Peyer's patch (tissue), 4 donors: Measurements from ENCODE around the gene PGAP3.

ENCODE experiments used
- POLR2A ChIP-seq, 2 donors: fragments of 450-650 bp; IDR thresholded peaks; one replicate each; pipeline ENCODE4 v1.5.1; 2017; ENCODE audit warnings: antibody characterized with exemption in 2 of 2, mild to moderate bottlenecking in 2 of 2, moderate library complexity in 2 of 2
- TF ChIP-seq, protein P1 (sequence below), 6 experiments: fragments of 450-650 bp in 4 of 6; fragments of 200-600 bp in 2 of 6; sonication (generic) in 1 of 6; IDR thresholded peaks; one replicate each; pipeline ENCODE4 v1.5.1; 2017 to 2019; ENCODE audit warnings: antibody characterized with exemption in 6 of 6, mild to moderate bottlenecking in 3 of 6, moderate library complexity in 1 of 6

- TF ChIP-seq, protein P1, sequence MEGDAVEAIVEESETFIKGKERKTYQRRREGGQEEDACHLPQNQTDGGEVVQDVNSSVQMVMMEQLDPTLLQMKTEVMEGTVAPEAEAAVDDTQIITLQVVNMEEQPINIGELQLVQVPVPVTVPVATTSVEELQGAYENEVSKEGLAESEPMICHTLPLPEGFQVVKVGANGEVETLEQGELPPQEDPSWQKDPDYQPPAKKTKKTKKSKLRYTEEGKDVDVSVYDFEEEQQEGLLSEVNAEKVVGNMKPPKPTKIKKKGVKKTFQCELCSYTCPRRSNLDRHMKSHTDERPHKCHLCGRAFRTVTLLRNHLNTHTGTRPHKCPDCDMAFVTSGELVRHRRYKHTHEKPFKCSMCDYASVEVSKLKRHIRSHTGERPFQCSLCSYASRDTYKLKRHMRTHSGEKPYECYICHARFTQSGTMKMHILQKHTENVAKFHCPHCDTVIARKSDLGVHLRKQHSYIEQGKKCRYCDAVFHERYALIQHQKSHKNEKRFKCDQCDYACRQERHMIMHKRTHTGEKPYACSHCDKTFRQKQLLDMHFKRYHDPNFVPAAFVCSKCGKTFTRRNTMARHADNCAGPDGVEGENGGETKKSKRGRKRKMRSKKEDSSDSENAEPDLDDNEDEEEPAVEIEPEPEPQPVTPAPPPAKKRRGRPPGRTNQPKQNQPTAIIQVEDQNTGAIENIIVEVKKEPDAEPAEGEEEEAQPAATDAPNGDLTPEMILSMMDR (IDR thresholded peaks at IDR 0.05): peak in 3 of 6 experiments; percentile 38 to 51 (median 47)
- no peak for TF ChIP-seq POLR2A (IDR thresholded peaks at IDR 0.05)
Measured at GRCh38 chr17:39704821-39705551, 17.1 kb upstream of the PGAP3 start.
